GM18502 (cell line): ENCODE data around the gene LRIG2.
A peak's percentile ranks its signal among the peaks of the same experiment; 100 is the strongest.
"Not testable (repeated sequence)": the region's sequence is repeated elsewhere in the genome, so short reads cannot be mapped to it uniquely, and the experiment has no call there.

Experiments used
- ATAC-seq: cut with Tn5 transposase; IDR thresholded peaks from one replicate; pipeline ENCODE4 v1.9.1; 2021; ENCODE audit warnings: mild to moderate bottlenecking; ENCODE audit not compliant: unreplicated experiment, poor library complexity

Gene LRIG2

GRCh38 chr1:113124366-113124765 lies 51.4 kb downstream of the LRIG2 start:
- no peak for ATAC-seq

- ATAC-seq: no peak
These were observed 52.5 kb downstream of the LRIG2 start for GRCh38 chr1:113125517-113125916.

- no peak for ATAC-seq
These were observed 53.2 kb downstream of the LRIG2 start for GRCh38 chr1:113126207-113126606.

GRCh38 chr1:113128116-113128515 lies 55.1 kb downstream of the LRIG2 start:
- no peak for ATAC-seq

- no peak for ATAC-seq
These were observed 56.7 kb downstream of the LRIG2 start for GRCh38 chr1:113129529-113130185.

GRCh38 chr1:113133038-113133437 lies 60.0 kb downstream of the LRIG2 start:
- ATAC-seq: no peak

- ATAC-seq: no peak
These were observed 60.8 kb downstream of the LRIG2 start for GRCh38 chr1:113133759-113134158.

GRCh38 chr1:113135460-113135859 lies 62.5 kb downstream of the LRIG2 start:
- no peak for ATAC-seq

- ATAC-seq: no peak
These were observed 63.5 kb downstream of the LRIG2 start for GRCh38 chr1:113136476-113136875.

- no peak for ATAC-seq
These were observed 64.6 kb downstream of the LRIG2 start for GRCh38 chr1:113137563-113137962.

- no peak for ATAC-seq
These were observed 65.8 kb downstream of the LRIG2 start for GRCh38 chr1:113138778-113139177.

GRCh38 chr1:113140176-113140575 lies 67.2 kb downstream of the LRIG2 start:
- ATAC-seq: no peak

GRCh38 chr1:113140588-113141446 lies 67.8 kb downstream of the LRIG2 start:
- ATAC-seq: peak; percentile 83

GRCh38 chr1:113141650-113142473 lies 68.9 kb downstream of the LRIG2 start:
- ATAC-seq: no peak

GRCh38 chr1:113142791-113143190 lies 69.8 kb downstream of the LRIG2 start:
- ATAC-seq: no peak

GRCh38 chr1:113146242-113147072 lies 73.5 kb downstream of the LRIG2 start:
- no peak for ATAC-seq

- no peak for ATAC-seq
These were observed 74.2 kb downstream of the LRIG2 start for GRCh38 chr1:113147073-113147625.

GRCh38 chr1:113147826-113148225 lies 74.8 kb downstream of the LRIG2 start:
- ATAC-seq: no peak

GRCh38 chr1:113150494-113150893 lies 77.5 kb downstream of the LRIG2 start:
- not testable (repeated sequence) for ATAC-seq
